H1 (cell line): ENCODE results near the gene SKIL. TPM values are rescaled to one million over a fixed set of nuclear protein-coding genes. Genes with fewer than 3 reads are reported as not detected.
"Not testable (repeated sequence)": the region's sequence is repeated elsewhere in the genome, so short reads cannot be mapped to it uniquely, and the experiment has no call there.

Experiments
- CTCF ChIA-PET: fragments of 300-600 bp; sonication (Branson Sonifier 250); formaldehyde crosslinking; loops from one replicate; lab custom pipeline; 2021; ENCODE audit not compliant: partially characterized antibody; lab: Charles Lee
- POLR2A ChIA-PET: fragments of 300-600 bp; sonication (Branson Sonifier 250); formaldehyde crosslinking; loops from one replicate; lab custom pipeline; 2021; ENCODE audit warnings: inconsistent platforms; ENCODE audit not compliant: partially characterized antibody; lab: Charles Lee
- DNase-seq, 2 experiments: peaks; one replicate each; pipeline versions ENCODE4 v3.0.0 to v3.0.0-alpha.2; 2010 to 2022; ENCODE audit warnings: low spot score in 2 of 2, low read depth in 1 of 2, mixed read lengths in 1 of 2
- FAIRE-seq: peaks from 2 replicates; lab custom pipeline; 2011; peaks lifted over from hg19 to GRCh38; lab: Jason Lieb, UNC
- H2AFZ ChIP-seq: 2 replicates; pipeline ENCODE4 v1.8.1; 2012; ENCODE audit warnings: low read length, inconsistent platforms
- H2AK5ac ChIP-seq: 2 replicates; pipeline ENCODE4 v1.6.1; 2013; ENCODE audit warnings: low read depth, low read length
- H2BK120ac ChIP-seq: replicated peaks from 2 replicates; pipeline ENCODE3; 2013; ENCODE audit warnings: low read depth, low read length, inconsistent platforms
- H2BK12ac ChIP-seq: 2 replicates; pipeline ENCODE4 v1.6.1; 2013; ENCODE audit warnings: low read depth, low read length
- H2BK15ac ChIP-seq: 2 replicates; pipeline ENCODE4 v1.6.1; 2013; ENCODE audit warnings: low read length
- H2BK20ac ChIP-seq: 2 replicates; pipeline ENCODE4 v1.6.1; 2013; ENCODE audit warnings: low read length
- H2BK5ac ChIP-seq: 2 replicates; pipeline ENCODE4 v1.6.1; 2013; ENCODE audit warnings: low read depth, low read length
- H3K14ac ChIP-seq: 2 replicates; pipeline ENCODE4 v1.6.1; 2013; ENCODE audit warnings: inconsistent platforms; ENCODE audit not compliant: insufficient read length
- H3K18ac ChIP-seq: 2 replicates; pipeline ENCODE4 v1.6.1; 2013; ENCODE audit warnings: low read length; ENCODE audit errors: extremely low read depth
- H3K23ac ChIP-seq: 2 replicates; pipeline ENCODE4 v1.6.1; 2013; ENCODE audit warnings: inconsistent platforms; ENCODE audit not compliant: insufficient read length
- H3K23me2 ChIP-seq: 2 replicates; pipeline ENCODE4 v1.6.1; 2013; ENCODE audit warnings: low read depth, low read length
- H3K27ac ChIP-seq: 2 replicates; pipeline ENCODE4 v1.6.1; 2011; ENCODE audit warnings: low read depth, low read length, inconsistent platforms
- H3K27me3 ChIP-seq, 4 experiments: replicated peaks in 1 of 4; 1 replicate in 1 of 4; 2 replicates in 3 of 4; pipeline versions ENCODE4 v1.6.1 to v1.8.1; 2011 to 2013; ENCODE audit warnings: low read length in 3 of 4, mild to moderate bottlenecking in 3 of 4, inconsistent platforms in 2 of 4, mixed read lengths in 2 of 4, moderate library complexity in 1 of 4; ENCODE audit not compliant: control insufficient read depth in 3 of 4, insufficient read depth in 3 of 4; ENCODE audit errors: extremely low read depth in 1 of 4
- H3K36me3 ChIP-seq, 4 experiments: 2 replicates each; pipeline versions ENCODE4 v1.6.1 to v1.8.1; 2011 to 2013; ENCODE audit warnings: mild to moderate bottlenecking in 4 of 4, low read length in 3 of 4, moderate library complexity in 2 of 4, control low read depth in 1 of 4, inconsistent platforms in 1 of 4; ENCODE audit not compliant: insufficient read depth in 4 of 4, control insufficient read depth in 2 of 4
- H3K4ac ChIP-seq: replicated peaks from 2 replicates; pipeline ENCODE3; 2013; ENCODE audit warnings: low read length, low read depth, mixed read lengths, inconsistent platforms; ENCODE audit not compliant: insufficient read length
- H3K4me1 ChIP-seq, 4 experiments: replicated peaks in 1 of 4; 1 replicate in 1 of 4; 2 replicates in 3 of 4; pipeline versions ENCODE4 v1.6.1 to v1.8.1; 2011 to 2013; ENCODE audit warnings: low read length in 3 of 4, inconsistent platforms in 2 of 4, mixed read lengths in 1 of 4; ENCODE audit not compliant: insufficient read depth in 4 of 4, control insufficient read depth in 3 of 4
- H3K4me2 ChIP-seq, 2 experiments: 2 replicates each; pipeline versions ENCODE4 v1.6.1 to v1.8.1; 2011 to 2013; ENCODE audit warnings: low read depth in 2 of 2, low read length in 2 of 2, control low read depth in 1 of 2, inconsistent platforms in 1 of 2, mild to moderate bottlenecking in 1 of 2; ENCODE audit not compliant: insufficient read depth in 1 of 2
- H3K4me3 ChIP-seq, 4 experiments: fragments of 200-600, 300-600 bp in 1 of 4; sonication (generic), shearing (Covaris generic), sonication (Bioruptor Twin) in 1 of 4; 2 replicates each; pipeline versions ENCODE4 v1.5.1 to v1.8.1; 2011 to 2016; ENCODE audit warnings: low read length in 4 of 4, low read depth in 3 of 4, control low read depth in 2 of 4, inconsistent platforms in 2 of 4, mild to moderate bottlenecking in 2 of 4, mixed read lengths in 1 of 4, moderate library complexity in 1 of 4; ENCODE audit not compliant: insufficient read depth in 2 of 4; ENCODE audit errors: extremely low read depth in 1 of 4
- H3K56ac ChIP-seq: replicated peaks from 2 replicates; pipeline ENCODE3; 2013; ENCODE audit warnings: low read depth, mild to moderate bottlenecking, mixed read lengths, low read length, inconsistent platforms; ENCODE audit not compliant: insufficient read length
- H3K79me1 ChIP-seq: 2 replicates; pipeline ENCODE4 v1.6.1; 2013; ENCODE audit warnings: low read depth, low read length, control low read depth
- H3K79me2 ChIP-seq, 2 experiments: 2 replicates each; pipeline versions ENCODE4 v1.6.1 to v1.8.1; 2012 to 2013; ENCODE audit warnings: low read length in 2 of 2, mild to moderate bottlenecking in 2 of 2, inconsistent platforms in 1 of 2; ENCODE audit not compliant: insufficient read depth in 2 of 2, control insufficient read depth in 1 of 2
- H3K9ac ChIP-seq, 4 experiments: replicated peaks in 1 of 4; 1 replicate in 1 of 4; 2 replicates in 3 of 4; pipeline versions ENCODE4 v1.6.1 to v1.8.1; 2011 to 2013; ENCODE audit warnings: low read depth in 3 of 4, low read length in 3 of 4, control low read depth in 2 of 4, mild to moderate bottlenecking in 2 of 4, moderate library complexity in 2 of 4, inconsistent platforms in 1 of 4; ENCODE audit errors: extremely low read depth in 1 of 4
- H3K9me3 ChIP-seq, 2 experiments: 2 replicates each; pipeline versions ENCODE4 v1.6.1 to v1.8.1; 2012 to 2013; ENCODE audit warnings: mild to moderate bottlenecking in 2 of 2, moderate library complexity in 2 of 2, control low read depth in 1 of 2, inconsistent platforms in 1 of 2, low read depth in 1 of 2, low read length in 1 of 2, mixed read lengths in 1 of 2; ENCODE audit not compliant: insufficient read depth in 2 of 2
- H4K20me1 ChIP-seq, 2 experiments: replicated peaks in 1 of 2; 2 replicates each; pipeline versions ENCODE3 to v1.8.1; 2011 to 2013; ENCODE audit warnings: inconsistent platforms in 2 of 2, low read length in 2 of 2, mild to moderate bottlenecking in 1 of 2; ENCODE audit not compliant: insufficient read depth in 2 of 2, control insufficient read depth in 1 of 2
- H4K5ac ChIP-seq: 2 replicates; pipeline ENCODE4 v1.6.1; 2013; ENCODE audit warnings: low read length, low read depth, mixed read lengths, inconsistent platforms; ENCODE audit not compliant: insufficient read length
- H4K8ac ChIP-seq: 2 replicates; pipeline ENCODE4 v1.8.0; 2013; ENCODE audit warnings: mild to moderate bottlenecking, moderate library complexity, low read length, inconsistent platforms; ENCODE audit not compliant: insufficient read depth; ENCODE audit errors: extremely low read depth
- H4K91ac ChIP-seq: replicated peaks from 2 replicates; pipeline ENCODE3; 2013; ENCODE audit warnings: low read length, mixed read lengths, inconsistent platforms; ENCODE audit not compliant: insufficient read length
- WGBS, 2 experiments: shearing (Covaris generic) in 1 of 2; methylation state at CpG; one replicate each; pipeline versions ENCODE4 v1.1.6 to v1.1.7; 2013 to 2015; ENCODE audit warnings: low lambda C conversion rate in 2 of 2, mixed read lengths in 2 of 2, inconsistent platforms in 1 of 2, low coverage in 1 of 2, missing lambda C conversion rate in 1 of 2; ENCODE audit not compliant: insufficient replicate concordance in 2 of 2, insufficient coverage in 1 of 2, insufficient read length in 1 of 2; ENCODE audit errors: extremely low coverage in 1 of 2, missing lambda C conversion rate in 1 of 2; 5-methylcytosine and 5-hydroxymethylcytosine counted together
- polyA plus RNA-seq, 7 experiments: library from polyadenylated mRNA; depleted of rRNA in 3 of 7; stranded (reverse) in 5 of 7; unstranded in 2 of 7; fragments of >200 nt in 5 of 7; fragments of 200-250 nt in 2 of 7; gene quantifications; 1 replicate in 5 of 7; 2 replicates in 1 of 7; 4 replicates in 1 of 7; pipeline versions ENCODE4 v1.2.1 to v1.2.3, GENCODE V29; 2011 to 2013; ENCODE audit warnings: missing spikeins in 2 of 7, mixed read lengths in 2 of 7
- total RNA-seq: library from RNA; stranded (reverse); fragmentation: NEBNext Ultra II Directional; extraction: Animal tissue kit (Norgen Biotek cat#: 25700); gene quantifications from 2 replicates; pipeline ENCODE4 v1.2.1, GENCODE V29; 2021

SKIL gene
- total and polyA plus RNA-seq, 2 of the 8 experiments (the other 6 are each of a cell fraction or from before 2014, with no cell fraction given), result 13.2 to 277 TPM

DNA sequence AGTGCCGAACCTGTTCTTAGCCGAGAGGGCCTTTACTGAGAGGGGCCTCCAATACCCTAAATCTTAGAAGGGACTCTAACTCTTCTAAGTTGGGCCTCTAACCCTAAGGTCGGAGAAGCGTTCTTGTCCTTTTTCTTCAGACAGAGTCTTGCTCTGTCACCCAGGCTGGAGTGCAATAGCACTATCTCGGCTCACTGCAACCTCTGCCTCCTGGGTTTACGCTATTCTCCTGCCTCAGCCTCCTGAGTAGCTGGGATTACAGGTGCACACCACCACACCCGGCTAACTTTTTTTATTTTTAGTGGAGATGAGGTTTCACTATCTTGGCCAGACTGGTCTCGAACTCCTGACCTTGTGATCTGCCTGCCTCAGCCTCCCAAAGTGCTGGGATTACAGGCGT is 15.2 kb upstream of the SKIL start:
- H4K8ac ChIP-seq, H4K20me1 ChIP-seq, H2BK120ac ChIP-seq, H3K4me2 ChIP-seq, H2BK20ac ChIP-seq, H3K27me3 ChIP-seq, H4K91ac ChIP-seq, H3K23ac ChIP-seq, H3K79me1 ChIP-seq, H3K14ac ChIP-seq, H2BK15ac ChIP-seq, H3K23me2 ChIP-seq, H3K4me3 ChIP-seq, H3K36me3 ChIP-seq, H2AK5ac ChIP-seq, H3K18ac ChIP-seq, H4K5ac ChIP-seq, H2AFZ ChIP-seq, H3K79me2 ChIP-seq, H2BK5ac ChIP-seq, H3K27ac ChIP-seq, POLR2A ChIA-PET, FAIRE-seq, H2BK12ac ChIP-seq, H3K9ac ChIP-seq, H3K56ac ChIP-seq, H3K4ac ChIP-seq, H3K4me1 ChIP-seq: not testable (repeated sequence)
- WGBS, 2 experiments, result 95% methylated on average over 9 of the region's 9 CpGs; no CpG with 5 or more reads in 1 of the 2 experiments
- peaks cover 5 to 21% of the 10 kb centered on the region in 2 experiments for H3K9me3 ChIP-seq
- DNase-seq, result peak in 1 of 2 experiments; percentile 35
- CTCF ChIA-PET, result interaction anchor here (0.7 kb wide), 1 partner anchor 323 kb away, joined by 3 read pairs; no protein-coding TSS in a partner anchor
